Measurements from ENCODE around the gene CERS3.

CERS3 gene

DNA sequence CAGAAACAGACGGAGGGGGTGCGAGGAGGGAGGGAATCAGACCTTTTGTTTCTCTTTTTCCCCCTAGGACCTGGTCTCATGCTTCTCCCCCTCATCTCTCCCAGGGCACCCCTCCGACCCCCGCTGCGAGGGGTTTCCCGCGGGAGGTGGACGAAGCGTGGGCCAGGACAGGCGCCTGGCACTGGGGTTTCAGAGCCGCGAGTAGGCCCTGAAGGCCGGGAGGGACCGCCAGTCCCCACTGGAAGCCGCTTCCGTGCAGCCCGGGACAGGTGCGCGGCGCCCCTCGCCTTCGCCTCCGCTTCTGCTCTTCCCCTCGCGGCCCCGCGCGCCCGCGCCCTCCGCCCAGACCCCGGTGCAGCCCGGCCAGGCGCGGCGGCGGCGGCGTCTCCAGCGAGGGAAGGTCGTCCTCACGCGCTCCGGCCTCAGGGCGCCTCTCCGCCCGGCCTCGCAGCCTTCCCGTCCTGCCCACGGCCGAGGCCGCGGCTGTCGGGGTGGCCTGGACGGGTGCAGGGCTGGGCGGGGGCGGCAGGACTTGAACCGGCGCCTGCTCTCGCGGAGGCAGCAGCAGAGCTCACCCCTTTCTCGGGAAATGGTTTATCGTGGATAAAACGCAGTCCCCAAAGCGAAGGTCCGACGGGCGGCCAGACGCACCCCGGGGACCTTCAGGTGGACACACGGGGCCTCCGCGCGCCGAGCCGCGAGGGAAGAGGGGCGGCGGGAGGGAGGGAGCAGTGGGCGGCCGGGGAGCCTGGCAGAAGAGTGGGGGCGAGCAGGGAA lies 155.4 kb downstream of the CERS3 start:
- no peak for DNase-seq

DNA sequence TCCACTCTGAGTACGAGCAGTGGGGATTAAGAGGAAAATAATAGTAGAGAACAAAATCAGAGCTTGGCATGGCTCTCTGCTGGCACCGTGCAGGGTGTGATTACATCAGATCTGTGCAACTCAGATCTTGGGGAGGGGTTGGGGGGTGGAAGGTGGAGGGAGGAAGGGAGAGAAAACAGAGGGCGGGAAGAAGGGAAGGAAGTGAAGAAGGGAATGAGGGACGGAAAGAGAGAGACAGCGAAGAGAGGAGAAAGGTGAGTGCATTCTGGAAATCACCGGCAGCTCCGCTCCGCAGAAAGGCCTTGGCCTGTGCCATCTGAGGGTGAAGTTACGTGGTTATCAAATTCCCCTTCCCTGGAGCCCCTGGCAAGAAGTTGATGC lies 156.0 kb downstream of the CERS3 start:
- DNase-seq = no peak

DNA sequence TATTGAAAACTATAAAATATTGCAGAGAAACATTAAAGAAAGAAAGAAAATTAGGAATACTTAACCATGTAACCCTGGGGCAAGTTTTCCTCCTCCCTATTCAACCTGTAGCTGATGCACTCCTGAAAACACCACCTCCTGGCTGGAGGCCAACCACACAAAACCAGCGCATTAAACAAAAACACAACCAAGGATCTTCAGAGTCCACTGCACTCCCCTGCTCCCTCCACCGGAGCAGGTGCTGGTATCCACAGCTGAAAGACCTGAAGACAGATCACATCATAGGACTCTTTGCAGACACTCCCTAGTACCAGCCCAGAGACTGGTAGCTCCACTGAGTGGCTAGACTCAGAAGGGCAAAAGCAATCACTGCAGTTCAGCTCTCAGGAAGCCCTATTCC lies 173.4 kb downstream of the CERS3 start:
- DNase-seq = no peak

DNA sequence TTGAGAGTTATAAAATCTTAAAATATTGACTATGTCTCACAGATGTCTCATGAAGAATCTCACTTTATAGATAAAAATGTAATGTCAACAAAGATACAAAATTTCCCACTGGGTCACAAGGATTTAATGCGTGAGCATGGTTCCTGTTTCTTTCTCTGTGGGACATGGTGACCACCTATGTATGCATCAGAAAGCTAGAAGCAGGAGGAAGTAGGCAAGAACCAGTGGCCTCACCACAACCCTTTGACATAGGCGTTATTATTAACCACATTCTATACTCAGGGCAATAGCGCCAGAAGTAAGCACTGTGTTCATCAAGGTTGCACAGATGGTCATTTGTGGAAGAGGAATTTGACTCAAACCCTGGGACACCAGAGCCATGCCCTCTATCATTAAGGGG lies 175.3 kb downstream of the CERS3 start:
- no peak for DNase-seq

DNA sequence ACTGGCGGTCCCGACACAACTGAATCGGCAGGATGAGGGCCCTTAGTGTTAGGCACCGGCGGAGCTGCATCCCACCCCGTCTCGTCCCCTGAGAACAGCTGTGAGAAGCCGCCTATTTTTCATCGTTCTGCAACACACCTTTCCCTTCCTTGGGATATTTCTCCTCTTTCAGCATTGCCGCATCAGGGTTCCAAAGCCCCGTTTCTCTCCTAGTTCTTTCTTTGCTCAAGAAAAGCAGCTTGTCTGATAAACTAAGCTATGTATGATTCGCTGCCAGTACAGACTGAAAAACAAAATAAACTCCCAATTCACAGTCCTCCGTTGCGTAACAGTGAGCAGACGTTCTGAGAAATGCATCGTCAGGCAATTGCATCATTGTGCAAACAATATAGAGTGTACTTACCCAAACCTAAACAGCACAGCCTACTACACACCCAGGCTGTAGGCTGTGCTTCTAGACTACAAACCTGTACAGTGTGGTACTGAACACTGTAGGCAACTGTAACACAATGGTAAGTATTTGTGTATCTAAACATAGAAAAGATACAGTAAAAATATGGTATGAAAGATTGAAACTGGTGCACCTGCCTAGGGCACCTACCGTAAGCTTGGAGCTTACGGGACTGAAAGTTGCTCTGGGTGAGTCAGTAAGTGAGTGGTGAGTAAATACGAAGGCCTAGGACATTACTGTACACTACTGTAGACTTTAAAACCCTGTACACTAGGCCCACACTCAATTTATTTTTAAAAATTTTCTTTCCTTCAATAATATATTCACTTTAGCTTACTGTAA lies 178.1 kb downstream of the CERS3 start:
- no peak for DNase-seq

All from NCI-H2227 treated with DMSO at 0.1 percent for 48 hours (cell line).